Mucosa of gallbladder (tissue), 1 donor: ENCODE measurements around the gene PROCA1. TPM values are rescaled to one million over a fixed set of nuclear protein-coding genes. Genes with fewer than 3 reads are reported as not detected.

ENCODE experiments used
- DNase-seq: peaks from one replicate; pipeline ENCODE4 v3.0.0-alpha.2; 2020; ENCODE audit warnings: low spot score
- total RNA-seq: library from RNA; stranded (reverse); gene quantifications from one replicate; pipeline ENCODE4 v1.2.1, GENCODE V29; 2021
- donor health status: DM: no; HTN: no; CAD: no.

Gene PROCA1, protein sequence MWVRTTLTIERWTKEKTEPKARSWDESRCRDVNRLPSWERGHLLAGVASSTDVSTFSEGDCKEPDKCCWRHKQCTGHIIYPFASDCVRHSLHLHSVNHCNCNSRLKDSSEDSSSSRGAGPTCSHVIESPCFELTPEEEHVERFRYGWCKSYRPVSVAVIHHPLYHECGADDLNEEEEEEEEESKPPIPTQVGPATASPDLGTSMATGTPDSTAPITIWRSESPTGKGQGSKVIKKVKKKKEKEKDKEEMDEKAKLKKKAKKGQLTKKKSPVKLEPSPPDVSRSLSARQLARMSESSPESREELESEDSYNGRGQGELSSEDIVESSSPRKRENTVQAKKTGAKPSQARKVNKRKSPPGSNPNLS
- 4.5 TPM for total RNA-seq

DNA sequence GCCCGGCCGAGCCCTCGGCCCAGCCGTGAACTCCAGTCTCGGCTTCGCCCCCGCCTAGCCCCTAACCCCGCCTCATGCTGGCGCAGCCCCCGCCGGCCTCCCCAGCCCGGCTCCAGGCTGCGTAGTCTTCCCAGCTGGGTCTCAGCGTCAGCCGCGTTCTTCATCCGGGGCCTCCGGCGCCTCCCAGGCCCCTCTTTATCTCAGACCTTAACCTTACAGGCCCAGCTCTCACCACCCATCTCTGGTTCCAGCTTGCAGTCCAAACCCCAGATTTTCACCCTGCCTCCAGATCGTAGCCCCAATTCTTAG lies at the start of gene PROCA1:
Gene PROCA1 (minus strand): TSS at position 166 of the 309 bp plus-strand sequence. CDS start 228 bp downstream, outside the sequence.
- no peak for DNase-seq

DNA sequence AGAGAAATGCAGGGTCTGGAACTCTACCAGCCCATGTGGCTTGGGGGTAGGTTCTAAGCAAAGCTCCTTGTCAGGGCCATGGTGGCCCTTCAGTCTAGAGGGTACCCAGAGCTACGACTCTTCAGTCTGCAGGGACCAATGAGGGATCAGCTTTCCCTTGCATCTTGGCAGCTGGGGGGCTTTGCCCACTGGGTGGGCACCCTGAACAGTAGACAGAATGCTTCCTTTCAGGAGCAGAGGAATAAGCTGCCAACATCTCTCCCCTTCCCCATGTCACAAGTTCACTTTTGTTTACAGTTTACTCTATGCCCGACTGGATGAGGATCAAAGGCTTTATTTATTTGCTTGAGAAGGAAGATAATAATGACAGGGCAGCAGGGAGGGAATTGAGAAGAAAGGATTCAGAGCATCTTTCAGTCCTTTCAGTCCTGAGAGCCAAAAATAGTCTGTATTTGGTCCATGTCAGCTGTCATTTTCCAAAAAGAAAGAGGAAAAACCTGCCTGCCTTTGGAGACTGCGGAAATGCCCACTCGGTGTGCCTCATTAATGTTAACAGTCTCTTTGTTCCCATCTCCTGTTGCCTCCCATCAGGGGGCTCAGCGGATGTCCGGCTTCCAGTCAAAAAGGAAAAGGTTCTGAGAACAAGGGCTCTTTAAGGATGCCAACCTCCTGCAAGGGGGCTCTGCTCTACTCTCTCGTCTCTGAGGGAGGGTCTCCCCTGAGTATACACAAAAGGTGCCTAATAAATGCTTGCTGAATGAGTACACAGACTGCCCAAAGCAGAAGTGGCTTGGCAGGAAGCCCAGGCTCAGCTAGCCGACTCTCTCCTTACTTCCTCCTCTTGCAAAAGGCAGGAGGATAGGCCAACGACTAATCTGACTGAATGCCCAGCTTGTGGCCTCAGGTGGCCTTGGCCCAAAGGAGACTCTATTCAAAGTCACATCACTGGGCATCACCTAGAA lies 49.2 kb upstream of the PROCA1 start:
- DNase-seq, result peak; percentile 78

DNA sequence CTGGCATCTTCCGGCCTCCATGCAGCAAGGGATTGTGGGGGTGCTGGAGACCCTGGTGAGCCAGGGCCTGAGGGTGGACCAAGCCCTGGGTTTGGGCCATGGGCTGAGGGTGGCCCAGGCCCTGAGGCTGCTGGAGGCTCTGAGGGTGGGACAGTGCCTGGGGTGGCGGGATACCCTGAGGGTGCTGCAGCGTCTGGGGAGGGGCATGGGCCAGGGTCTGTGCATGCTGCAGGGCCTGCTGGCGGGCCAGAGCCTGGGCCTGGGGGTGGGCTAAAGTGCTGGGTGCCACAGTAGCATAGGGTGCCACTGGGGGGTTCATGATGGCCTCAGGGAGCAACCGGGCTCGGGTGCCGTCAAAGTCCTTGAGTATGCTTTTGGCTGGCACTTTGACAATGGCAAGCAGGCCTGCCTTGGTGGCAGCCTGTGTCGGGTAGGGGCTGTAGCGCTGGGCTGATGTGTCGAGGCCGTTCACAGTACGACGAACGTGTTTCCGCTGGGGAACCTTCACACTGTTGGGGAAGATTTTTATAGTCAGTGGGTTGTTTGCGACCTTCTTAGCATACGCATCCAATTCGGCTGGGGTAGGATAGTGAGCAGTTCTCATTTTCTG lies 47.7 kb upstream of the PROCA1 start:
- no peak for DNase-seq

DNA sequence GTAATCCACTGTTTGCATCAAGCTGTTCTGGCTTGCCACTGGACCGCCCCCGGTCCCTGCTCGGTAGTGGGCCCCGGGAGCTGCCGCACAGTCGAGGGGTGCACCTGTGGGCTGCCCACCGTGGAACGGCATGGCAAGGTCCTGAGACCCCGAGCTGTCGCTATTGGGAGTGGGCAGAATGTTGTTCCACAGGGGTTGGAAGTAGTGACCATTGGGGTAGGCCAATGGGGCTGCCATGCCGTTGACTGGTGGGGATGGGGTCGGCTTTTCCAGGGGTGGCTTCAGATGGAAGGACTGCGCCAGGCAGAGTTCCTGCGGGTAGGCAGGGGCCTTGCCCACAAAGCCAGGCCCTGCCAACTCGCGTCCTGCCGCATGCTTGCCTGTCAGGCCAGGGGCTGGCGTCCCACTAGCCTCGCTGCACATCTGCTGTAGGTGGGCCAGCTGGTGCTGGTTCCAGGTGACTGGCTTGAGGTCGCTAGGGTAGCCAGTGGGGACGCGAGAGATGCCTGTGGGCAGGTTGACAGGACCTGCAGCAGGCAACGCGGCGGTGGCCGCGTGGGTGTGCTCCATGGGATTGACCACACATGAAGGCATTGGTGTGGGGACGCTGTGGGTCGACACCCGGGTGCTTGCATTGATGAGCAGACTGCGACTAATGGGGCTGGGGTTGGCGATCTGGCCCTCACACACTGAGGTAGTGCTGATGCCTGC lies 46.9 kb upstream of the PROCA1 start:
- DNase-seq, result no peak

DNA sequence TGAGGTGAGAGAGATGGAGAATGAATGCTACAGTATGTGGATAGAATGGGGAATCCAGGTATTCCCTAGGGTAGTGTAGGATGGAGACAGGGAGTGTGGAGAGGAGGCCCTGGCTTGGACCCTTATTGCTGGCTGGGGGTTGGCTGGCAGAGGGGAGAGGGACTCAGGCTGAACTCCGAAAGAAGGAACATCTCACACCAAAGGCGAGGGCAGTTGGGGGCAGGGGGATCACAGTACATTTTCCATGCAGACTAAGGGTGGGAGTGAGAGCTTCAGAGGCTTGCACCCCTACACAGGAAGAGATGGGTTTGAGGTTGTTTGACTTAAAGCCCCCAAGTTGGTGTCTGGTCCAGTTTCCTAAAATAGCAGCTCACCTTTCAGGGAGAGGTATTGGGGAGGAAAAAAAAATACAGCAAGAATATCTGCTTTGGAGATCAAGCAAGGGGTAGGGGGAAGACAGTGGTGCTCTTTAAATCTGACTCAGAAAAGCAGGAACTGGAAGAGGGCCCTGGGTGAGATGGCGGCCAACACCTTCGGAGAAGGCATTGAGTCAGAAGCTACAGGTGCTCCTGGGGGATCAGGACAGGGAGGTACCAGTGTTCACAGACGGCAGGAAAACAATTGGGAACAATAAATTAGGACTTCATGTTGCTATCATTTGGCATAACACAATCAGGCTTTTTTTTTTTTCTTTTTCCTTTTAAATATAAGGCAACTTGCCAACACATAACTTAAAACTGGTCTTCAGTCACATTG lies 44.5 kb upstream of the PROCA1 start:
- no peak for DNase-seq

DNA sequence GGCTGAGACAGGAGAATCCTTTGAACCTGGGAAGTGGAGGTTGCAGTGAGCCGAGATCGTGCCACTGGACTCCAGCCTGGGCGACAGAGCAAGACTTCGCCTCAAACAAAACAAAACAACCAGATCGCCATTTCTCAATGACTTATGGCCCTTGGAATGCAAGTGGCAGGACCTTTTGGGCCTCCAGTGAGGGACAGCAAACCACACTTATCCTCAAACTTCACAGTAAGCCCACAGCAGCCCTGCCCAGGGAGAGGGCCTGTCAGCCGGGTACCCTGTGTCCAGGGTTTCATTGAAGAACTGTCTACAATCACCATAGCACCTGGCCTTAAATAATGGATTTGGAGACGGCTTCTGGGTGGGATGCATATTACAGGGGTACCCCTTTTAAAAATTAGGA lies 43.8 kb upstream of the PROCA1 start:
- no peak for DNase-seq

DNA sequence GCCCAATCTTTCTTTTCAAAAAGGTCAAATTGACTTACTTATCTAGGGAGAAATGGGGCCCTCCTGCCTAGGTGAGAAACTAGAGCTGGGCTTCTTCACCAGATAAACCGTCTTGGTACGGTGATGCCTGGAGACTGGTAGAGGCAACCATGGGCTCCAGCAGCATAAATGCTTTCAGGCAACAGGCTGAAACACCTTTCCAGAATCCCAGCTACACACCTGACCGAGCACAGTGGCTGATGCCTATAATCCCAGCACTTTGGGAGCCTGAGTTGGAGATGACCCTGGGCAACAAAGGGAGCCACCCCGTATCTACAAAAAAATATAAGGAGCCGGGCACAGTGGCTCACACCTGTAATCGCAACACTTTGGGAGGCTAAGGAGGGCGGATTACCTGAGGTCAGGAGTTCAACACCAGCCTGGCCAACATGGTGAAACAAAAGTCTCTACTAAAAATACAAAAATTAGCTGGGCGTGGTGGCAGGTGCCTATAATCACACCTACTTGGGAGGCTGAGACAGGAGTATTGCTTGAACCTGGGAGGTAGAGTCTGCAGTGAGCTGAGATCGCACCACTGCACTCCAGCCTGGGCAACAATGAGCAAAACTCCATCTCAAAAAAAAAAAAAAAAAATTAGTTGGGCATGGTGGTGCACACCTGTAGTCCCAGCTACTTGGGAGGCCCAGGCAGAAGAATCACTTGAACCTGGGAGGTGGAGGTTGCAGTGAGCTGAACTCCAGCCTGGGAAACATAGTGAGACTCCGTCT lies 40.1 kb upstream of the PROCA1 start:
- no peak for DNase-seq

DNA sequence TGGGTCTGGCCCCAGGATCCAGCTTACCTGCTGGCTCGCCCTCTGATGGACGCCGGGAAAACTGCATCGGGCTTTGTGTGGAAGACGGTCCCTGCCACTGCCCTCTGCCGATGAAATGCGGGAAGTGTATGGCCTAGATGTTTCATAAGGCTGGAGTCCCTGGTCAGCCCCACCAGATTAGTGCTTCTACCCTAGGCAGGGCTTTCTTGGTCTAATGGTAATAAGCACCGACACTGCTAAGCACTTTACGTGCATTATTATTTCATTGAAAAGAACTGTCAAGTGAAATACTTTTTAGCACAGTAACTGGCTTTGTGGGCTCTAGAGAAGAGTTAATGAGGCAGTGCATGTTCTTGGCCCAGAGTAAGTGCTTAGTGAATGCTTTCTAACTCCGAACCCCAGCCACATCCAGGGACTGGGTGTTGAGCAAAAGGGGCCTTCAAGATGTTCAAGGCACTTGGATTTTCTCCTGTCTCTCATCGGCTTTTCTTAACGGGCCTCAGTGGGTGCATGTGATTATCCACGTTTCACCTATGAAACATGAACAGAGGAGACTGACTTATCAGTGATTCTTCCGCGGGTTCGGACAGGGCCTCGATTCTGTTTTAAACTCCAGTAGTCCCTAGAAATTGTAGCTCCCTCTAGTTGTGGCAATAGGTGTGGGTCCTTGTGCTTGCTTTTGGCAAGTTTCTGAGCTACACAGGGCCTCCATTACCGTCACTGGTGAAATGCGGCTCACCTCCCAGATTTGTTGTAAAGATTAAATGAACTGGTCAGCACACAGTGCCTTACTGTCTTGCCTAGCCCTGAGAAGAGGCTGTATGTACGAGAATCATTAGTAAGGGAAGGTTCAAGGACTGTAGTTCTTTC lies 38.7 kb upstream of the PROCA1 start:
- DNase-seq, result peak; percentile 95

DNA sequence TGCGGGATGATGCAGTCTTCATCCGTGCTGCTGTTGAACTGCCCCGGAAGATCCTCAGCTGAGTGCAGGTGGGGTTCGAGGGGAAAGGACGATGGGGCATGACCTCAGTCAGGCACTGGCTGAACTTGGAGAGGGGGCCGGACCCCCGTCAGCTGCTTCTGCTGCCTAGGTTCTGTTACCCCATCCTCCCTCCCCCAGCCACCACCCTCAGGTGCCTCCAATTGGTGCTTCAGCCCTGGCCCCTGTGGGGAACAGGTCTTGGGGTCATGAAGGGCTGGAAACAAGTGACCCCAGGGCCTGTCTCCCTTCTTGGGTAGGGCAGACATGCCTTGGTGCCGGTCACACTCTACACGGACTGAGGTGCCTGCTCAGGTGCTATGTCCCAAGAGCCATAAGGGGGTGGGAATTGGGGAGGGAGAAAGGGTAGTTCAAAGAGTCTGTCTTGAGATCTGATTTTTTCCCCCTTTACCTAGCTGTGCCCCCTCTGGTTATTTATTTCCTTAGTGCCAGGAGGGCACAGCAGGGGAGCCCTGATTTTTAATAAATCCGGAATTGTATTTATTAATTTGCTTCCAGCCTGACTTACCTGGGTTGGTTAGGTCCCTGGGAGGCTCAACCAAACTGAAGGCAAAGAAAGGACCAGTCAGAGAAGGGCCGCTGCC lies 38.0 kb upstream of the PROCA1 start:
- no peak for DNase-seq

DNA sequence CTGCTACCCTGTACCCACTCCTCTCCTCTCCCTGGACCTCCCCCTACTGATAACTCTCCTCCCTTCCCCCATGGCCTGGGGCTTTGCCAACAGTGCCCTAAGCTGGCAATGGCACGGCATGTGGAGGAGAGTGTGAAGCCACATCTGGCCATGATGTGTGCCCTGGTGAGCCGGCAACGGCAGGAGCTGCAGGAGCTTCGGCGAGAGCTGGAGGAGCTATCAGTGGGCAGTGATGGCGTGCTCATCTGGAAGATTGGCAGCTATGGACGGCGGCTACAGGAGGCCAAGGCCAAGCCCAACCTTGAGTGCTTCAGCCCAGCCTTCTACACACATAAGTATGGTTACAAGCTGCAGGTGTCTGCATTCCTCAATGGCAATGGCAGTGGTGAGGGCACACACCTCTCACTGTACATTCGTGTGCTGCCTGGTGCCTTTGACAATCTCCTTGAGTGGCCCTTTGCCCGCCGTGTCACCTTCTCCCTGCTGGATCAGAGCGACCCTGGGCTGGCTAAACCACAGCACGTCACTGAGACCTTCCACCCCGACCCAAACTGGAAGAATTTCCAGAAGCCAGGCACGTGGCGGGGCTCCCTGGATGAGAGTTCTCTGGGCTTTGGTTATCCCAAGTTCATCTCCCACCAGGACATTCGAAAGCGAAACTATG lies 37.3 kb upstream of the PROCA1 start:
- no peak for DNase-seq

DNA sequence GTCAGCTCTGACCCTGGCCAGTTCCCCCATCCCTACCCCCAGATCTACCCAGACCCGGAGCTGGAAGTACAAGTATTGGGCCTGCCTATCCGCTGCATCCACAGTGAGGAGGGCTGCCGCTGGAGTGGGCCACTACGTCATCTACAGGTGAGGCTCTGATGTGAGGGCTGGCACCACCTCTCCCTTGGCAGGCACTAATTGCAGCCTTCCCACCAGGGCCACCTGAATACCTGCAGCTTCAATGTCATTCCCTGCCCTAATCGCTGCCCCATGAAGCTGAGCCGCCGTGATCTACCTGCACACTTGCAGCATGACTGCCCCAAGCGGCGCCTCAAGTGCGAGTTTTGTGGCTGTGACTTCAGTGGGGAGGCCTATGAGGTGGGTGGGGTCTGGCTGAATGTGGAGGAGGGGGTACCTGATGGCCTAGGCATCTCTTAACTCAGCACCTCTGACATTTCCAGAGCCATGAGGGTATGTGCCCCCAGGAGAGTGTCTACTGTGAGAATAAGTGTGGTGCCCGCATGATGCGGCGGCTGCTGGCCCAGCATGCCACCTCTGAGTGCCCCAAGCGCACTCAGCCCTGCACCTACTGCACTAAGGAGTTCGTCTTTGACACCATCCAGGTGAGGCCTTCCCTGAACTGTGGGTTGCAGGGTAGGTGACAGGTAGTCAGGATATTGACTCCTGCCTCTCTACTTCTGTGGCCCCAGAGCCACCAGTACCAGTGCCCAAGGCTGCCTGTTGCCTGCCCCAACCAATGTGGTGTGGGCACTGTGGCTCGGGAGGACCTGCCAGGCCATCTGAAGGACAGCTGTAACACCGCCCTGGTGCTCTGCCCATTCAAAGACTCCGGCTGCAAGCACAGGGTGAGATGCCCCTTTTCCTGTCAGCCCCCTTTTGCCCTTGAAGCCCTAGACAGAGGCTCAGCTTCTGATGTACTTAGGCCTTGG lies 36.4 kb upstream of the PROCA1 start:
- no peak for DNase-seq

DNA sequence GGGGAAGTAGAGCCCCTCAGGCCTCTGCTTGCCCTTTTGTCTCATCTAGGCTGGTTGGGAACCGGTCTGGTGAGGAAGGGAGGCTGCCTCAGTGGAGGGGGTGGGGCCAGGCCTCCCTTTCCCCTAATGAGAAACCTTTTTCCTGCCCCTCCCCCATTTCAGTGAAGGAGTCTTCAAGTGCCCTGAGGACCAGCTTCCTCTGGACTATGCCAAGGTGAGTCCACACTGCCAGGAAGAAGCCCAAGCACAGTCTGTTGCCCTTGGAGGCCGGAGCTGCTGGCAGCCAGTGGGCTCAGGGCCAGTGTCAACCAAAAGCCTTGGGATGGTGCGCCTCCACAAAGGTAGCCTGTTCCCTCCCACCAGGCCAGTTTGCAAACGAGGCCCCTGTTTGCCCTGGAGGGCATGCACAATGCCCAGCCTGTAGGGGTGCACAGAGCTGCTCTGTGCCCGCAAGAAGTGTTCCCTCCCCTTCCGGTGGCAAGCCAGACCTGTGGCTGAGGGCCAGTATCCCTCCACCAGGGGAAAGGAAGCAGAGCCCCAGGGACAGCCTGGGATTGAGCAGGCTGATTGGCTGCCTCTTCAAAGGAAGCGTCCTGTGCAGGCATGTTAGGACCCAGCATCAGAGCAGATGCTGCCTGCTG lies 35.5 kb upstream of the PROCA1 start:
- DNase-seq, result peak; percentile 76

DNA sequence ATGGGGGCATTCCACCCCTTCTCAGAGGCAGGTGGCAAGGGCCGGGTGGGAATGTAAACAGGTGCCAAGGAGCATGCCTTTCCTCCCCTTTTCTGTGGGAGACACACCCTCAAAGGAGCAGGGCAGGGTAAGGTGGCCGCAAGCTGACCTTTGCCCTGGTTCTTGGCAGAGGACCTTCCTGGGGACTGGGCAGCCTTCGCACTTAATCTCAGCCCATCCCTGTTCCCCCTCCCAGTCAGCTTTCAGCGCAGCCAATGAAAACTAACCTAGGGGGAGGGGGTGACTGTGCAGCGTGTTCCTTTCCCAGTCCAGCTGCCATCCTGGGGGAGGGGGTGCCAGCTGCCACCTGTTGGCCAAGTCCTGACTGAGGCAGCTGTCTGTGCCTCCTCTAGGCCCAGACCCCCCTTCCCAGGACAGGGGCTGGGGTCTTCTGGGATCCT lies 34.9 kb upstream of the PROCA1 start:
- peak; percentile 73 for DNase-seq

DNA sequence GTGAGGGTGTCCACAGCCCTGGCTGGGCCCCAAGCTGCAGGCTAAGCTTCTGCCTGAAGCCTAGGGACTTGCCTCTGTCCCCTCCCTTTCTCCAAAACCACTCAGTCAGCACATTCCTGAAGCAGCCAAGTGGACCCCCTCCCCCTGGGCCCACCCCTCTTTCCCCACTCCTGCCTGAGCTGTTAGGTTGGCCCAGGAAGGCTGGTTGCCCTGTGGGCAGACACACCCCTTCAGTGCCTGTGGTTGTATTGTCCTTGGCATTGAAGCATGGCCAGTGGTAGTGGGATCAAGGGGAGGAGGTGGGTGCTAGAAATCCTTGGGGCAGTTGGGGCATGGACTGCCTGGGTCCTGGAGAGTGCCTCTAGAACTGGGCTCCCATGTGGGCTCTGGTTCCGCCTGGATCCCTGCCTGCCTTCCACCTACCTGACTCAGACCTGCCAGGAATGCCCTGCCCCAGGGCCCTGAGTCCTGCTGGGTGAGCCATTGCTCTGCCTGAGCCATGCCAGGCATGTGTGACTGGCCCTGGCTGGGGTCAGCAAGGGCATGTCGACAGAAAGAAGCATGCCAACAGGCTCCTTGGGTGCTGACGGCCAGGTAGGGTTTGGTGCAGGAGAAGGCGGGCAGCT lies 34.2 kb upstream of the PROCA1 start:
- no peak for DNase-seq

DNA sequence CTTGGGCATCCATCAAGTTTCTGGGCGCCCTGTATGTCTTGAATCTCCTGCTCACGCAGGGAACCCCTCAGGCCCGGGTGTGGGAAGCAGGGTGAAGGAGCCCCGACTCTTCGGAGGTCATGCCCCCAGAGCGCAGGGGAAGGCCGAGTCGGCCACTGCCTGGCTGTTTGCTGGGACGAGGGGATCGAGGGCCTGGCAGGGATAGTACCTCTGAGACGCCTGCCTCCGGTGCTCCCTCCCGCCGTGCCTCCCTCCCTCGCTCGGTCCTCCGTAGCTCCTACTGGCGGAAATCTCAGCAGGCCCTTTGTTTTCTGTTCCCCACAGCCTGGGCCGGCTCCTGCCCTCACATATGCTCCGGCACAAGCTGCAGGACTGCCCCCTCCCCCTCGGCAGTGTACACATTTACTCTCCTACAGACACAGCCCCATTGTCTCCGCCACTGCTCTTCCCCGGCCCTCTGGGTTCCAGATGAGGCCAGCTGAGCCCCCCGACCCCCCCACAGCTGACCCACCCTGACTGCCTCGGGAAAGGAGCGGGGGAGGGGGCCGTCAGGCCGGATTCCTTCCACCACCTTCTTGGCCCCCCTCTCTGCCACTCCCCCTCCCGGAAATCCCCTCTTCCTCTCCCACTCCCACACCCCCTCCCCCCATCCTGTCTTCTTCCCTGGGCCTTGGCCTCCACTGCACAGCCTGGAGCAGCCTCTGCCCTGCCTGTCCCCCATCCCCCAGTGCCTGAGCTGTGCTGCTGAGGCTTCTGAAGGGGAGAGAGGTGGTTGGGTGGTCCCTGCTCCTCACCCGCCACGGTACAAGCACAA lies 33.5 kb upstream of the PROCA1 start:
- DNase-seq, result no peak
